ENCODE measurements around the gene IL15.
"Not testable (repeated sequence)": the region's sequence is repeated elsewhere in the genome, so short reads cannot be mapped to it uniquely, and the experiment has no call there.

Gene IL15

DNA sequence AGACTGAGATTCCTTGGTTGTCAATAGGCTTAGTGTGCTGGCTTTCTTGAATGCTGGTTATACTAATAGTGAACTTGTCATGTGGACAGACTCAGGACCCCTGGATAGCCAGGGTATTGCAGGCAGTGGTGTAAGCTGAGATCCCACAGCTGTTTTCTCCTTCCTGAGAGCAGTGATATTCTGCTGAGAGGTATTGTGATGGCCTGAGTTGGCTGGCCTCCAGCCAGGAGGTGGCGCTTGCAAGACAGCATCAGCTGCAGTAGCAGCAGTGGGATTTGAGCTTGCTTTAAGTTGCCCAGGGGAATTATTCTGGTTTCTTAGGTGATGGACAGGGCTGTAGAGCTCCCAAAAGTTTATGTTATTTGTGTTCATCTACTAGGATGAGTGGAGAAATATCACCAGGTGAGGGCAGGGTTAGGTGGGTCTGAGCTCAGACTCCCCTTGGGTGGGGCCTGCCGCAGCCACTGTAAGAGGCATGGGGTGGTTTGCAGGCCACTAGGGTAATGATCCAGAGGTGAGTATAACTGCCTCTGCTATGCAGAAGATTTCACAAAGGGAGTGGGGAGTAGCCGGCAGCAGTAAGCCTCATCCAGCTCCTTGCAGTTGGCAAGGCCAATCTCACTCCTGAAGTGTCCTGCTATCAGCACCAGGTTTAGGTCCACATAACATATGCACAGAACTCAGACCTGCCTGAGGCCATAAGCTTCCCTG is 66.2 kb downstream of the IL15 start:
- DNase-seq (ENCODE audit: low read depth in 1 of 2, low spot score in 1 of 2), result no peak

DNA sequence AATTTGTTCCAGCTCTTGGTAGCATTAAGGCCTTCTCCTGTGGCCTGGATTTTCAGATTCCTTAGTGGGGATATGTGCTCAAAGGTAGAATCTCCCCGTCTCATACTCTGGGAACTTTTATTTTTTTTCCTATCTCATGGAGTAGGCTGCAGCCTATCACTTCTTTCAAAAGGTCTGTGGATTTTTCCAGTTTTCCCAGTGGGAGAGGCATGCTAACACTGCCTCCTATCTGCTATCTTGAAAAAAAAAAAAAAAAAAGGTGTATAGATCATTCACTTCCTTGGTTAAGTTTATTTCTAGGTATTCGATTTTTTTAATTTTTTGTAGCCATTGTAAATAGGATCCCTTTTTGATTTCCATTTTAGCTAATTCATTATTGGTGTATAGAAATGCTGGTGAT is 67.1 kb downstream of the IL15 start:
- no peak for DNase-seq (ENCODE audit: low read depth in 1 of 2, low spot score in 1 of 2)

DNA sequence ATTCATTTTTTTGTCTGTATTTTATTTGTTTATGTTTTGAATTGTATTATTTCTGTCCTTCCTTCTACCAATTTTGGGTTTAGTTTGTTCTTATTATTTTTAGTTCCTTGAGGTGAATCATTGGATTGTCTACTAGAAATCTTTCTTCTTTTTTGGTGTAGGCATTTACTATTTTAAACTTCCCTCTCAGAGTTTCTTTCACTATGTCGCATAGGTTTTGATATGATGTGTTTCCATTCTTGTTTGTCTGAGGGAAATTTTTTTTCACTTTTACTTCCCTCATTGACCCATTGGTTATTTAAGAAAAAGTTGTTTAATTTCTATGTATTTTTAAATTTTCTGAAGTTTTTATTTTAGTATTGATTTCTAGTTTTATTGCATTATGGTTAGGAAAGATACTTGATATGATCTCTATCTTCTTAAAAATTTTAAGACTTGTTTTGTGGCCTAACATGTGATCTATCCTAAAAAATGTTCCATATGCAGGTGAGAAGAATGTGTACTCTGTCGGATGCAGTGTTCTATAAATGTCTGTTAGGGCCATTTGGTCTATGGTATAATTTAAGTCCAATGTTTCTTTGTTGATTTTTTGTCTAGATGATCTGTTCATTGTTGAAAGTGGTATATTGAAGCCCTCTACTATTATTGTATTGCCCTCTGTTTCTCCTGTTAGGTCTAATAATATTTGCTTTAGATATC is 68.8 kb downstream of the IL15 start:
- DNase-seq (ENCODE audit: low read depth in 1 of 2, low spot score in 1 of 2), result no peak

DNA sequence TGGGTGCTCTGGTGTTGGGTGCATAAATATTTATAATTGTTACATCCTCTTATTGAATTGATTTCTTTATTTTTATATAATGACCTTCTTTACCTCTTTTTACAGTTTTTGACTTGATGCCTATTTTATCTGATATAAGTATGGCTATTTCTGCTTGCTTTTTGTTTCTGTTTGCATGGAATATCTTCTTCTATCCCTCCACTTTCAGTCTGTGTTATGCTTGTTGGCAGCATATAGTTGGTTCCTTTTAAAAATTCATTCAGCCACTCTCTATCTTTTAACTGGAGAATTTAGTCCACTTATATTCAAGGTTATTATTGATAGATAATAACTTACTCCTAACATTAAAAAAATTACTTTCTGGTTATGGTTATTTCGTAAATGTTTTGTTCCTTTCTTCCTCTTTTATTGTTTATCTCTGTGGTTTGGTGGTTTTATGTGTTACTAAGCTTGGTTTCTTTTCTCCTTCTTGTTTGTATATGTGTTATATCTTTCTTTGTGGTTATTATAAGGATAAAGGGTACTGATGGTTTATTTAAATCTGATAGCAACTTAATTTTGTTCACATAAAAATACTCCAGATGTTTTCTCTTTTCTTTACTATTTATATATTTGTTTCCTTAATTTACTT is 69.5 kb downstream of the IL15 start:
- no peak for DNase-seq (ENCODE audit: low read depth in 1 of 2, low spot score in 1 of 2)

DNA sequence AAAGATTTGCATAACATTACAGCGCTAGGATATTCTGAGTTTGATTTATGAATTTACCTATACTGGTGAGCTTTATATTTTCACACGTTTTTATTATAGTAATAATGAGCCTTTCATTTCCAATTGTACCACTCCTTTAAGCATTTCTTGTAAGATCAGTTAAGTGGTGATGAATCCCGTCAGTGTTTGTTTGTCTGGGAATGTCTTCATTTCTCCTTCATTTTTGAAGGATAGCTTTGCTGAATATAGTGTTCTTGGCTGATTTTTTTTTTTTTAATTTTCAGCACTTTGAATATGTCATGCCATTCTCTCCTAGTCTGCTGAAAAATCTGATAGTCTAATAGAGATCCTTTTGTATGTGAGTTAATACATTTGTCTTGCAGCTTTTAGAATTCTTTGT is 70.1 kb downstream of the IL15 start:
- DNase-seq (ENCODE audit: low read depth in 1 of 2, low spot score in 1 of 2), result no peak

DNA sequence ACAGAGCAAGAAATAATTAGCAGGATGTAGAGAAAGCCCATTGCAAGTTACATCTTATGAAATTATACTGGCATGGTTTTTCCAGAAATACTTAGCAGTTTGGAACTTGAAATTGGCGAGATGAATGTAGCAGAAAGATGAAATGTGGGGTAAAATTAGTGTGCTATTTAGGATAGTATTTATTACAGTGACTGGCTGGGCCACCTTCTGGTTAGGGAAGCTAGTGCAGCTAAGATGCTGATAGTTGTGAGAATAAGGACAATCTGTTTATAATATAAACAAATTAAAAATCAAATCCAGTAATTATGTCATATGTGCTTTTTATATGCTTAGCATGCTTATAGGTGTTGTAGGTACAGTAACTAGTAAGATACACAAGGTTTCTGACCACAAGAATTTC is 74.8 kb downstream of the IL15 start:
- no peak for DNase-seq (ENCODE audit: low read depth in 1 of 2, low spot score in 1 of 2)

DNA sequence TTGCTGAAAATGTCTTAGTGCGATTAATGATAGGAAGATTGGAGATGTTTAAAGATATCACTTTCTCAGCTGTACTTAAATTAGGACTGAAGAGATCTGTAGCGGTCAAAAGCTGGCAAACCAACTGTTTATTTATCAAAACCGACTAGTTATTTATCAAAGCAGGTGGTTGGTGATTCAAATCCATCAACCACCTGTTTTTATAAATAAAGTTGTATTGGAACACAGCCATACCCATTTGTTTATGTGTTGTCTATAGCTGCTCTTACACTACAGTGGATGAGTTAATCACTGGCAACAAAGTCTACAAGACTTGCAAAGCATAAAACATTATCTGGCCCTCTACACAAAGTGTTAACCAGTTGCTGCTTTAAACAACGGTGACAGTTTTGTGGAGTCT is 76.8 kb downstream of the IL15 start:
- DNase-seq (ENCODE audit: low read depth in 1 of 2, low spot score in 1 of 2), result no peak

DNA sequence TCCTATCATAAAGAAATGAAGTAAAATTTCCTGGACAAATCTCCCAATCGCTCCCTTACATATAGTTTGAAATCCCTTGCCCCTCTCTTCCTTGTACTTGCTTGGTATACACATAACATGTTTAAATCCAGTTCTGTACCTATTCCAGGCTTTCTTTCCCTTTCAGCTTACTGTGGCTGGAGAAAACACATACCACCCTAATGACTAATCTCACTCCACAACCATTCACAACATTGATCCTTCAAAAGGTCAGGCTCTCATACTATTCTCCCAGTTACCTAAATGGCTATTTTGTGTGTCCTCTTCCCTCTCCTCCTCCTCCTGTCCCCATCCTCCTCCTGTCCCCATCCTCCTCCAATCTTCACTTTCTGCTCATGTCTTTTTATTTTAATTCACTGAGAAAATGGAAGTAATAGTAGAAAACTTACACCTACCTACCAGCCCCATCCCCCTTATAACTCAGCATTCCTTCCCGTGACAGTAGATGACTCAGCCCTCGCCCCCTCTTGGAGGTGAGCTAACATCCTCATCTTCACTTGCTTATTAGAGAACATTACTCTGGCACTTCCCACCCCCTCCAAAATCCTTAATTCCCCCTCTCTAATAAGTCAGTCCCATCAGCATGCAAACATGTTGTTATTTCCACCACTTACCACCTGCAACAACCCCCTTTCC is 77.5 kb downstream of the IL15 start:
- no peak for DNase-seq (ENCODE audit: low read depth in 1 of 2, low spot score in 1 of 2)

DNA sequence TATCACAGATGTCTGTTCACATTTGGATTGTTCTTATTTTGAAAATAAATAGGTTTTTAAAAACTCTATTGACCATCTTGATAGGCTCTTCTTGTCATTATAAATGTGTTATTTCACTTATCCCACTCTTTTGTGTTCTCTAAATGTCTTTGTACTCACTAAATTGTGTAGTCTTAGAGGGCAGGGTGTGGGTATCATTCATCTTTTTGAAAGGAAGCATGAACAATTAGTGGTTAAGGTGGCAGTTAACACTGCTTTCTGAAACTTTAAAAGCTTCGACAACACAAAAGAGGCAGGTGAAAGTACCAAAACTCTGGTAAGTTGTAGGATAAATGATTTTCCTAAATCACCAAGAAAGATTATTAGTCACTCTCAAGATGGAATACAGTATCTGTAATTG is 83.2 kb downstream of the IL15 start:
- no peak for DNase-seq (ENCODE audit: low read depth in 1 of 2, low spot score in 1 of 2)

DNA sequence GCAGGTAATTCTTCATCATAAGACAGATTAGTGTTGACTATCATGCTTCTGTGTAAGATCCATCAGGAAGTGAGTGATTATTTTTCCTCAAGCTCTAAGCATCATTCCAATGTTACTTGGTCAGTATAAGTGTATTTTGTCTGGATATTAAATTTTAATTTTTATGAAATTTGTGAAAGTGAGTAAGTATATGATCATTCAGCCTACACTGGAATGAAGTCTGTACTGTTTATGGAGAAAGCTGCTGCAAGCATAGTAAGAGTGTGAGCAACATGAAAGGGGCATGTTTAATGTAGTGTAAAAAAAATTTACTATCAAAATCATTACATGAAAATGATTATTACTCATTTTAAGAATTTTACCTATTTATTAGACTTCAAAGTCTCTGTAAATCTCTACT is 84.8 kb downstream of the IL15 start:
- DNase-seq (ENCODE audit: low read depth in 1 of 2, low spot score in 1 of 2), result no peak

DNA sequence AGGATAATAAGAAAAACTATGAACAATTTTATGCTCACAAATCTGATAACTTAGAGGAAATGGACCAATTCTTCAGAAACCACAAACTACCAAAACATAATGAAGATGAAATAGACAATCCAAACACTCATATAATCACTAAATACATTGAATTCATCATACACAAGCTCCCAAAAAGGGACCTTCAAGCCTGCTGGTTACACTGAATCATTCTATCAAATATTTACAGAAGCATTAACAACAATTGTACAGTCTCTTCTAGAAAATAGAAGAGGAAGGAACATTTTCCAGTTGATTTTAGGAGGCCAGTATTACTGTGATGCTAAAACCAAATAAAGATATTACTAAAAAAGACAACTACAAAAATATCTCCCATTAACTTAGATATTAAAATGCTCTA is 88.3 kb downstream of the IL15 start:
- DNase-seq (ENCODE audit: low read depth in 1 of 2, low spot score in 1 of 2), result no peak

DNA sequence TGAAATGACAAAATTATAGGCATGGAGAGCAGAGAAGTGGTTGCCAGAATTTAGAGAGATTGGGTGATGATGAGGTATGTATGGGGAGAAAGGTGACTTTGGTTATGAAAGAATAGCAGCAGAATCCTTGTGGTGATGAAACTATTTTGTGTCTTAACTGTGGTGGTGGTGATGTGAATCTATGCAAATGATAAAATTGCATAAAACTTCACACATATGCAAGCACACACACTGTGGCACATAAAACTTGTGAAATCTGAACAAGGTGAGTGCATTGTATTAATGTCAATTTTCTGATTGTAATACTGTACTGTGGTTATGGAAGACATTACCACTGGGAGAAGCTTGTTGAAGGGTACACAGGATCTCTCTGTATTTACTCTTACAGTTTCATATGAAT is 91.0 kb downstream of the IL15 start:
- no peak for DNase-seq (ENCODE audit: low read depth in 1 of 2, low spot score in 1 of 2)

DNA sequence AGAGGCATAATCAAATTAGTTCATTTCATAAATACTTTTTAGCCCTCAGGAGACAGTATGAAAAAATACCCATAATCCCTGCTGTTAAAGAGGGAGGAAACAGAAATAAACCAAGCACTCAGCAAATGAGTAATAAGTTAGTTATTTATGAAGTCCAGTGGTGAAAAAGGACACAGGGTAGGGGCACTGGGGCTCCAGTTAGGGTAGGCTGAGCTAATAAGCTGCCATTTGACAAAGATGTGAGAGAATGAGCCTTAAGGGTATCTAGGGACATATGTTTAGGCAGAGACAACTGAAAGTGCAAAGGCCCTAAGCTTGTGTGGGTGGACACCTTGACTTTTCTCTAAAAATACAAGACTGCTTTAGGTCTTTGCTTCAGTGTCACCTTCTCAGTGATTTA is 94.4 kb downstream of the IL15 start:
- no peak for DNase-seq (ENCODE audit: low read depth in 1 of 2, low spot score in 1 of 2)

DNA sequence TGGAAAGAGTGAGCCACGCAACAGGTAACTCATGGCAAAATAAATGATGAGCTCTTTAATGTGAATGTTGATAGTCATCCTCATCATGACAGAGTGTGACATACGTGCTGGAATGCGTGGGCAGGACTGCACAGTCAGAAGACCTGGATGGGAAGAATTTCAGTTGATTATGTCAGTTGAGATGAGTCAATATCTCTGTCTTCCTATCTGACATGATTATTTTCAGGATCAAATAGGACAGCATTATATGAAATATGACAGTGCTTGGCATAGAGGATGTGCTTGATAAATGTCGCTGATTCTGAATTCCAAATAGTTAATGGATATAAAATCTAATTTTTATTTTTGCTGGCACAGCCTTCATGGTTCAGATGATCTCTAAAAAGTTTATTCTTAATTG is 95.1 kb downstream of the IL15 start:
- no peak for DNase-seq (ENCODE audit: low read depth in 1 of 2, low spot score in 1 of 2)

DNA sequence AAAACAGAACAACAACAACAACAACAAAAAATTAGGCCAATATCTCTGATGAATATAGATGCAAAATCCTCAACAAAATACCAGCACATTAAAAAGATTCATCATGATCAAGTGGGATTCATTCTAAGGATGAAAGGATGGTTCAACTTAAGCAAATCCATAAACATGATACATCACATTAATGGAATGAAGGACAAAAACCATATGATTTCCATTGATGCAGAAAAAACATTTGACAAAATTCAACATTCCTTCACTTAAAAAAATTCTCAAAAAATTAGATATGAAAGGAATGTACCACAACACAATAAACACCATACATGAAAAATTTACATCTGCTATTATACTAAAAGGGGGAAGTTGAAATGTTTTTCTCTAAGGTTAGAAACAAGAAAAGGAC is 103.3 kb downstream of the IL15 start:
- no peak for DNase-seq (ENCODE audit: low read depth in 1 of 2, low spot score in 1 of 2)

DNA sequence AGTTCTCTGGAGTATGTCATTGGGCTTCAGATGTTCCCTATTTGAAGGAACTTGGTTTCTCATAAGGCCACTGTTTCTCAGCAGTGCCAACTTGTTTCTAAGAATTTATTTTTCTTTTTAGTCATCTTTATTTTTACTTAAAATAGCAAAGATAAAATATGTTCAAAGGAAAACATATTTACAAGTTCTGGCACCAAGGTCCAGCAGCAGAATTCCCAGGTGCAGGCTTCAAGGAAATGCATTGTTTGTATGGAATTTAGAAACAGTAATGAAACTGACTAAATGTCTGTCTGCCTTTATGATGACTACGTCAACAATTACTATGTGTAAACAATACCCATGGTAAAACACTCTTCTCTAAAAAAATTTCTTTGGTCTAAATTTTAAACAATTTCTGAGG is 109.6 kb downstream of the IL15 start:
- DNase-seq (ENCODE audit: low read depth in 1 of 2, low spot score in 1 of 2), result no peak

DNA sequence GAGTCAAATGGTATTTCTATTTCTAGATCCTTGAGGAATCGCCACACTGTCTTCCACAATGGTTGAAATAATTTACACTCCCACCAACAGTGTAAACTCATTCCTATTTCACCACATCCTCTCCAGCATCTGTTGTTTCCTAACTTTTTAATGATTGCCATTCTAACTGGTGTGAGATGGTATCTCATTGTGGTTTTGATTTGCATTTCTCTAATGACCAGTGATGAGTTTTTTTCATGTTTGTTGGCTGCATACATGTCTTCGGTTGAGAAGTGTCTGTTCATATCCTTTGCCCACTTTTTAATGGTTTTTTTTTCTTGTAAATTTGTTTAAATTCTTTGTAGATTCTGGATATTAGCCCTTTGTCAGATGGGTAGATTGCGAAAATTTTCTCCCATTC is 115.4 kb downstream of the IL15 start:
- not testable (repeated sequence) for DNase-seq (ENCODE audit: low read depth in 1 of 2, low spot score in 1 of 2)

DNA sequence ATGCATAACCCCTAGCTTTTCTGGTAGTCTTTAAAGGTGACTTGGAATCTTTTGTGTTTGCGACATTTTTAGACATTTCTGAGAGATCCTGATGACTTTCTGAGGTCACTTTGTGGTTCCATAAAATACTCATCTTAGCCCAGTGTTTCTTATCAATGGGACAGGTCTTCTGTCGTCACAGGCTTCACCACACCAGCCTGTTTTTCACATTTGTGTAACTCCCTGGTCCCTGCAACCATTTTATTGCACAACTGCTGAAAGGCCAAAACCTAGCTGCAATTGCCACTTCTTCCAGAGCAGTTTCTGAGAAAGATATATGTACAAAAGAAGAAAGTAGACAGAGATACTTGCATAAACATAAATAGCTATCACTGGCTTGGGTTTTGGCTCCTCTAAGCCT is 120.9 kb downstream of the IL15 start:
- no peak for DNase-seq (ENCODE audit: low read depth in 1 of 2, low spot score in 1 of 2)

DNA sequence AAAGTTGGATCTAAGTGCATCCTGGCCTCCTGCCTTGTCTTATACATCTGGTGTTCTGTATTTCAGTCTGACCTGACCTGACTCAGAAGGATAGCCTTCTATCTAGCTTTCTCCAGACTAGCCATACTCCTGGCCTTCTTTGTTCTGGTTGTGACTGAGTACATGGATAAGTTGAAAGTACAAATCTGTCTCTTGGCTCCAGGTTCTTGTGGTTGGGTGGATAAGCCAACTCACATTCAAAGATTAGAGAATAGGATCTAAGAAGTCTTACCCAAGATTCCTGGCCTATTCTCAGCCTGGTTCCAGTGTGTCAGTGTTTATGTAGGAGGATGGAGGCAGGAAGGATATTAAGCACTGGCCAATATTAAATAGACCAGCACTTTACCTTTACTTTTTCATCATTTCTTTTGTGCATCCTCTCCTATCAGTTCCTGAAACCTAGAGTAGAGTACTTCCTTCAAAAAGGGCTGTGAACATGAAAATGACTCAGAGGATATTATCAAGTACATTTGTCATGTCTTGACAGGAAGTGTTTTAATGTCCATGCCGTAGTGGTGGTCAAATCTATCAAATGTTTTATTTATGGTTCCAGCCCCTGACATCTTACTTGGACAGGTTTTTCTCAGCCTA is 123.5 kb downstream of the IL15 start:
- no peak for DNase-seq (ENCODE audit: low read depth in 1 of 2, low spot score in 1 of 2)

DNA sequence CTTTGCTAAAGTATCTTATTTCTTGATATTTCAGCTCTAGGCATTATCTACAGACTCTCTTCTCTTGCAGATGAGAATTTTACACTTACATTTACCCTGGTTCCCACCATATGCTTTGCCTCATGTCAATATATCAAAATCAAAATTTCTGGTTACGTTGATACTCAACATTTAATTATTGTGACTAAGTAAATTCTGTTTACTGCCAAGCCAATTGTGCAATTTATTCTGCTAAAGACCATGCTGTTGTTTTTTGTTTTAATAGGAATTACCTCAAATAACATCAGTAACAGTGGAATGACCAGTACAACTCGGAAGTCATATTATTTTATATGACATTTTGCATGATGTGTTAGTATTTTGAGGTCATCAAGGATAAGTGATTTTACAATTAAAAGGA is 125.5 kb downstream of the IL15 start:
- DNase-seq (ENCODE audit: low read depth in 1 of 2, low spot score in 1 of 2), result no peak

DNA sequence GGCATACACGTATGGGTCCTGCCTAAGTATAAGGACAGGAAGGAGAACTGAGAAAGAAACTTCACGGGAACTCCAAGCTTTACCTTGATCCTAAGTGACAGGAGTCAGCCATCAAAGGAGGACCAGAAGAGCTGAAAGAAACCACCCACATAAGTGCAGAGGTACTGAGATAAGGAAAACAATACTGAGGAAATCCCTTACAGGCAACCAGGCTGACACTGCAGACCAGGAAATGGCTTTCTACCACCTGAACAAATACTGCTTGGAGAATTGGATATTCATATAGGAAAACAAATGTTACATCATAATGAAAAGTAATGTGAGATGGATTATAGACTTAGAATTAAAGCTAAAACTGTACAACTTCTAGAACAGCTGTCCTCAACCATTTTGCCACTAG is 127.0 kb downstream of the IL15 start:
- no peak for DNase-seq (ENCODE audit: low read depth in 1 of 2, low spot score in 1 of 2)

DNA sequence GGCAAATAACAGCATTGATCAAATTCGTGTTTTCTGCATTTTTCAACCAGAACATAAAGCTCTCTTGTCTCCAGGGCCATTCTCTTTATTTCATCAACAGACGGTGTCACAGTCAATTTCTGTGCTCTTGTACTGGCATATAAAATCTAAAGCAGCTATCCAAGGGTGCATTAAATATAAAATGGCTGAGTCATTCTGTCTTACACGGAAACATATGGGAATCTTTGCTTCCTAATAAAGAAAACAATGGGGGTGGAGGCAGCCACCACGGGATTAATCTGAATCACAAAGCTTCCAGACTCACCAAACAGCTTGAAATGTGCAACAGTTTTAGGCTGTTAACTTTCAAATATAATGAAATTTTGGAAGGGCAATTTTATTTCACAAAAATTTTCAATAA is 132.6 kb downstream of the IL15 start:
- no peak for DNase-seq (ENCODE audit: low read depth in 1 of 2, low spot score in 1 of 2)
